H1 (cell line): ENCODE results near the gene GNS. TPM values are rescaled to one million over a fixed set of nuclear protein-coding genes. Genes with fewer than 3 reads are reported as not detected.

Experiments used
- EGR1 ChIP-seq: IDR thresholded peaks from 2 replicates; pipeline ENCODE4 v1.6.1; 2011; ENCODE audit warnings: low read depth, low read length, borderline replicate concordance
- JUN ChIP-seq: IDR thresholded peaks from 2 replicates; pipeline ENCODE4 v1.6.1; 2011; ENCODE audit warnings: low read depth, mild to moderate bottlenecking, improper control_type of control experiment, low read length
- TAF1 ChIP-seq: IDR thresholded peaks from 2 replicates; pipeline ENCODE4 v1.6.1; 2011; ENCODE audit warnings: mild to moderate bottlenecking, low read depth, low read length
- TEAD4 ChIP-seq: IDR thresholded peaks from 2 replicates; pipeline ENCODE4 v1.6.1; 2012; ENCODE audit warnings: low read depth, low read length, inconsistent platforms, mixed read lengths
- polyA plus RNA-seq, 7 experiments: library from polyadenylated mRNA; depleted of rRNA in 3 of 7; stranded (reverse) in 5 of 7; unstranded in 2 of 7; fragments of >200 nt in 5 of 7; fragments of 200-250 nt in 2 of 7; gene quantifications; 1 replicate in 5 of 7; 2 replicates in 1 of 7; 4 replicates in 1 of 7; pipeline versions ENCODE4 v1.2.1 to v1.2.3, GENCODE V29; 2011 to 2013; ENCODE audit warnings: missing spikeins in 2 of 7, mixed read lengths in 2 of 7
- total RNA-seq: library from RNA; stranded (reverse); fragmentation: NEBNext Ultra II Directional; extraction: Animal tissue kit (Norgen Biotek cat#: 25700); gene quantifications from 2 replicates; pipeline ENCODE4 v1.2.1, GENCODE V29; 2021

Gene GNS
- total and polyA plus RNA-seq, 2 of the 8 experiments (the other 6 are each of a cell fraction or from before 2014, with no cell fraction given) = 16.0 to 28.5 TPM

DNA sequence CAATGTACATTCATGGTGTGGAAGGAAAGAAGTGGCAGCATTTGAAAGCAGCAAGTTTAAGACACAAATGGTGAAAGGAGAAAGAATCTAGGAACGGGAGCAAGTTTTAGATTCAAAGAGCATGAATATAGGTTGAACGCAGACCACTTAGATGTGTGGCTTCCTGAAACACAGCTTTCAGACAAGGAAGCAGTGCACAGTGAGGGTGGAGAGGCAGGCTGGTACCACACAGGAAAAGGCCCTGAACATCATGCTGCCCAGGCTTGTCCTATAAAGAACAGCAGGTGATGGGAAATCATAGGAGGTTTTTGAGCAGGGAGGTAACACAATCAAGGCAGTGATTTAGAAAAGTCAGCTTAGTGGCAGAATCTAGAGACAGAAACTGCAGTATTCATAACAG lies 35.6 kb downstream of the GNS start (continued):
- no peak for TF ChIP-seq EGR1
- no peak for TF ChIP-seq TEAD4
- no peak for TF ChIP-seq TAF1
- no peak for TF ChIP-seq JUN
